HG02798 (cell line): Measurements from ENCODE around the gene NOLC1.
"Not testable (repeated sequence)": the region's sequence is repeated elsewhere in the genome, so short reads cannot be mapped to it uniquely, and the experiment has no call there.

Source experiments
- ATAC-seq: cut with Tn5 transposase; IDR thresholded peaks from one replicate; pipeline ENCODE4 v1.9.1; 2021; ENCODE audit warnings: mild to moderate bottlenecking; ENCODE audit not compliant: unreplicated experiment, poor library complexity

The NOLC1 gene

DNA sequence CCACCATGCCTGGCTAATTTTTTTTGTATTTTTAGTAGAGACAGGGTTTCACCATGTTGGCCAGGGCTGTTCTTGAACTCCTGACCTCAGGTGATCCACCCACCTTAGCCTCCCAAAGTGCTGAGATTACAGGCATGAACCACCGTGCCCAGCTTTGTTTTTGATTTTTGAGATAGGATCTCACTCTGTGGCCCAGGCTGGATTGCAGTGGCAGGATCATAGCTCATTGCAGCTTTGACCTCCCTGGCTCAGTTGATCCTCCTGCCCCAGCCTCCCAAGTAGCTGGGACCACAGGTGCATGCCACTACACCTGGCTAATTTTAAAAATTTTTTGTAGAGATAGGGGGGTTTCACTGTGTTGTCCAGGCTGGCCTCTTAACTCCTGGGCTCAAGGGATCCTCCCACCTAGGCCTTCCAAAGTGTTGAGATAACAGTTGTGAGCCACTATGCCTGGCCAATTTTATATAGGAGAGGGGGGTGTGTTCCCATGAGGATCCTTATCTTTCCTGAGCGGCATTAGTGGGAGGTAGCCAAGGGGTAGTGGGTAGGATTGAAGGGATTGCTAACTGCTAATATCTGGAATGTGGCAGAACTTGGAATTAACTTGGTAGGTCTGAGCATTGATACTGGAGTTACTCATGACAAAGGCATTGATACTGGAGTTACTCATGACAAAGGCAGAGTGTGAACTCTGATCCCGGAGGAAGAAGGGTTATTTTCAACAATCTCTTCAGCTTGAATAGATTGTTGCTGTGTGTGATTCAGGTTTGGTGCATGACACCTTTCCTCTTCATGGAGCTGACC is 1.0 kb upstream of the NOLC1 start:
- no peak for ATAC-seq

DNA sequence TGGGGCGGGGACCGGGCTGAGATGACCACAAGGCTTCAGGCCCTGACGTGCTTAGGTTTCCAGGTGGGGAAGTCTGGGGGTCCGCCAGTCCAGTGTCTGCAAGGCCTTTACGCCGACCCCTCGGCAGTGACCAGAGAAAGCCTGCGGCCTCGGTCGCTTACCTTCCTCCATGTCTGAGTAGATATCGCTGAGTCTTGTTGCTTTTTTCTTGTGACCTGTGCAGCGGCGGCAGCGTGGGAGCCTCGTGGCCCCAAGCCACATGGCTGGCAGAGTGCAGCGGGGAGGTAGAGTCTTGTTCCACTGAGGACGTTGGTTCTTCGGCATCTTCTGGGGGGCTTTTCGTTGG is 329 bp downstream of the NOLC1 start:
- ATAC-seq = peak; percentile 21

DNA sequence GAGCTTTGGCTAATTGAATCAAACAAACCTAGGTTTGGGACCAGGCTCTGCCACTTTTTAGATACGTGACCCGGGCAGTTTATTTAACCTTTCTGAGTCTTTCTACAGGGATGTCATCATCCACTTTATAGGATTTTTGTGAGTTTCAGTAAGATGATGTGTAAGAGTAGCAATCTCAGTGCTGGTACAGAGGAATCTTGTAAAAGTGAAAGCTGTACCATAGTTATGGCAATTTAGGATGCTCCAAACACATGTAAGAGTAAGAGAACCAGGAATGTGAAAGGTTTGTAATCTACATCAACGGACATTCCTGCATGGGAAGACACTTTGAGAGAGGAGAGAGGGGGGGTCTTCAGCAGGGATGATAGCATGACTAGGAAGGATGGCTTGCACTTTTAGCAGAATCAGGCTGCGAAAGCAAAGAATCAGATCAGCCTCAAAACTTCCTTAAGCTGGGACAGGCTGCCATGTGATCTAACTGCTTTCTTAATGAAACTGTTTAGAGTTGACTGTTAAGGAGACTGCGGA is 968 bp downstream of the NOLC1 start:
- ATAC-seq = no peak

DNA sequence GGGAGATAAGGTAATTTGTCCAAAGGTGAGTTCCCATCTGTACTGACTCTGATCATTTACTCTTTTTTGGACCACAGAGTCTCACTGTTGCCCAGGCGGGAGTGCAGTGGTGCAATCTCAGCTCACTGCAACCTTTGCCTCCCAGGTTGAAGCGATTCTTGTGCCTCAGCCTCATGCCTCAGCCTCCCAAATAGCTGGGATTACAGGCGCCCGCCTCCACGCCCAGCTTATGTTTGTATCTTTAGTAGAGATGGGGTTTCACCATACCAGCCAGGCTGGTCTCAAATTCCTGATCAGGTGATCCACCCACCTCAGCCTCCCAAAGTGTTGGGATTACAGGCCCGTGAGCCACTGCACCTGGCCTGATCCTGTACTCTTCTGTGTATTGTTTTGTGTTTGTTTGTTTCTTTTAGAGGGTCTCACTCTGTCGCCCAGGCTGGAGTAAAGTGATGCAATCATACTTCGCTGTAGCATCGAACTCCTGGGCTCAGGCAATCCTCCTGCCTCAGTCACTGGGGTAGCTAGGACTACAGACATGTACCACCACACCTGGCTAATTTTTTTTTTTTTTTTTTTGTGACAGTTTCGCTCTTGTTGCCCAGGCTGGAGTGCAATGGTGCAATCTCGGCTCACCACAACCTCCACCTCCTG is 2.4 kb downstream of the NOLC1 start:
- ATAC-seq = no peak

DNA sequence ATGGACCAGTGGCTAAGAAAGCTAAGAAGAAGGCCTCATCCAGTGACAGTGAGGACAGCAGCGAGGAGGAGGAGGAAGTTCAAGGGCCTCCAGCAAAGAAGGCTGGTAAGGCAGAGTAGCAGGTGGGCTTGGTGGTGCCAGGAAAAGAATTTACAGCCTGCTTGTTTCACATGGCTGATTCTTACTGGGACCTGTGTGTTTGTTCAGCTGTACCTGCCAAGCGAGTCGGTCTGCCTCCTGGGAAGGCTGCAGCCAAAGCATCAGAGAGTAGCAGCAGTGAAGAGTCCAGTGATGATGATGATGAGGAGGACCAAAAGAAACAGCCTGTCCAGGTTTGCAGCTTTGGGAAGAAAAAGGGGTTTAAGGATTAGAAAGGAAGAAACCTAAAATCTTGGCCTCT is 5.0 kb downstream of the NOLC1 start:
- ATAC-seq = no peak

DNA sequence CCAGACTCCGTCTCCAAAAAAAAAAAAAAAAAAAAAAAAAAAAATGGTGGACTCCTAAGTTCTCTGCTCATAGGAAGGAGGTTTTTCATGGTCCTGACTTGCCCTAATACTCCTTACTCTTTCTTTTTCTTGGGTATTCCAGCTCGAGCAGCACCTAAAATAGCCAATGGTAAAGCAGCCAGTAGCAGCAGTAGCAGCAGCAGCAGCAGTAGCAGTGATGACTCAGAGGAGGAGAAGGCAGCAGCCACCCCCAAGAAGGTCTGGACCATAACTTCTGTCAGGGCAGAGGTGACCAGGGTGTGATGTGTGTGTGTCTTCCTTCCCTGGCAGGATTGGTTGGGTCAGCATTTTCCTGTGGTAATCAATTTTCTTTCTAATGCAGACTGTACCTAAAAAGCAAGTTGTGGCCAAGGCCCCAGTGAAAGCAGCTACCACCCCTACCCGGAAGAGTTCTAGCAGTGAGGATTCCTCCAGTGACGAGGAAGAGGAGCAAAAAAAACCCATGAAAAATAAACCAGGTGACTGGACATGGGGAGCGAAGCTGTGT is 6.9 kb downstream of the NOLC1 start:
- ATAC-seq = no peak

DNA sequence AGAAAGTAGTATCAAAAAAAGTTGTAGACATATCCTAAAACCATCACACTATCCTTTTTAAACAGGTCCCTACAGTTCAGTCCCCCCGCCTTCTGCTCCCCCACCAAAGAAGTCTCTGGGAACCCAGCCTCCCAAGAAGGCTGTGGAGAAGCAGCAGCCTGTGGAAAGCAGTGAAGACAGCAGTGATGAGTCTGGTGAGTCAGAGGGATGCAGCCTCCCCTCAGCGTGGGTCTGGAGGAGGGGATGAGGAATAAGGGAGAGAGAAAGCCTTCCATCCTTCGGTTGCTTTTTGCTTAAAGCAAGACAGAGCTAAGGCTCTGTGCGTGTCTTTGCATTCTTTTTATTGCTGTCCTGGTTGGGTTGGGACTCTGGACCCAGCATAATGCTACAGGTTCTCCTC is 7.6 kb downstream of the NOLC1 start:
- no peak for ATAC-seq

DNA sequence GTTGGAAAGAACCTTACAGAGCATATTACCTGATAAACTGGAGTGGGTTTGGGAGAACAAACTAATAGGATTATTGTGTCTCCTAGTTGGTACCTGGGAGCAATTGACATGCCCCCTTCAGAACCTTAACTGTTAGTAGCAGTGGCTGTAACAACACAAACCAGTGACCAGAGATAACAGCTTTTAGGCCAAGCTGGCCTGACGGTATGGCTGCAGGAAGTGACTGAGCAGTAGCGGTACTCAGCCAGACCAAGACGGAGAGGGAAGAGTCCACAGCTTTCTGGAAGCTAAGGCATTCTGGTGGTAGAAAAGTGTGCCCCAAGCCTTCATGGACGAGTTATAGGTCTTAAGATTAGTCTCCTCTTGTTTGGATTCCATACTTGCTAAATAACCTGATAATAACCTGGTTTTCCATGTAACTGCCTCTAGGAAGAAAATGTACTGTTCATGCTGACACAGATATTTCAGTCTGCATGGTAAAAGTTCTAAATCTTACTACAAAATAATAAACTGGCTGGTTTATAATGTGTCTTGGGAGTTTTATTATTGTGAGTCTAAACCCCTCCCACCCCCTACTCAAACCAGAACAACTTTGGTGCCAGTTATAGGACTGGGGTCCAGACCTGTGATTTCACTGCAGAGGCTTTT is 11.3 kb downstream of the NOLC1 start:
- no peak for ATAC-seq

DNA sequence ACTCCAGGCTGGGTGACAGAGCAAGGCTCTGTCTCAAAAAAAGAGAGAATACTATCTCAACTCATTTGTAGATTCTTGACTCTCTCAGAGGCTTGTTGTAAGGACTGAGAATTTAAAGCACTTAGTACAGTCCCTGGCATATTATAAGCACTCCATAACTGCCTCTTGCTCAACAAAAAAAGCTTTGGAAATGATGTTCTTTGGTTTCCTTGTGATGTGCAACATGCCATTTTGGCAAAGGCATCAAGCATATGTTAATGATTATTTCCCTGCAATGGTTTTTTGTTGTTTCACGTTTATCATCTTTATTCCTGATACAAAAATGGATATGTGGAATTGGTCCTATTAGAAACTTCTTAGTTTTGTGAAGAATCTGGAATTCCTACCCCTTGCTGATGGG is 15.7 kb downstream of the NOLC1 start:
- no peak for ATAC-seq

DNA sequence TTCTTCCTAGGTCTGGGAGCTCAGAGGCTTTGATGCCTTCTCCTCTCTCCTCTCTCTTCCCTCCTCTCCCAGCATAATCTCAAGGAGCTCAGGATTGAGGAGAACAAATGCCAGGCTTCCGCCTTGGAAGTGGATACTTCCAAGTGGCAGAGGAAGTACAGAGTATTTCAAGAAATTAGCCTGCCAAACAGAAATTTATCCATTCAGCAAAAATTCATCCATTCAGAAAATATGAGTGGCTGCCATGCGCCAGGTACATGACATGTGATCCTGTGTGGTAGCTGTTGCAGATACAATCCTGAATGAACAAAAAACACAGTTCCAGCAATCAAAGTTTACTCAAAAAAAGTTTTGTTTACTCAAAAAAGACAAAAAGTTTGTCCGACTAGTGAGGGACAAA is 18.4 kb downstream of the NOLC1 start:
- no peak for ATAC-seq

DNA sequence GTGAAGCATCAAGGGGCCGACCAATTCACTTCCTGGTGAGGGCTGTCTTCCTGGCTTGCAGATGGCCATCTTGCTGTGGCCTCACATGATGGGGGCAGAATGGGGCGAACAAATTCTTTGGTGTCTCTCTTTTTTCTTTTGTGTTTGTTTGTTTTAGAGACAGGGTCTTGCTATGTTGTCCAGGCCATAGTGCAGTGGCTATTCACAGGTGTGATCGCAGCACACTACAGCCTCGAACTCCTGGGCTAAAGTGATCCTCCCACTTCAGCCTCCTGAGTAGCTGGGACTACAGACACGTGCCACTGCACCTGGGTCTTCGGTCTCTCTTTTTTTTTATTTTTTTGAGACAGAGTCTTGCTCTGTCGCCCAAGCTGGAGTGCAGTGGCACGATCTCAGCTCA is 20.1 kb downstream of the NOLC1 start:
- no peak for ATAC-seq

DNA sequence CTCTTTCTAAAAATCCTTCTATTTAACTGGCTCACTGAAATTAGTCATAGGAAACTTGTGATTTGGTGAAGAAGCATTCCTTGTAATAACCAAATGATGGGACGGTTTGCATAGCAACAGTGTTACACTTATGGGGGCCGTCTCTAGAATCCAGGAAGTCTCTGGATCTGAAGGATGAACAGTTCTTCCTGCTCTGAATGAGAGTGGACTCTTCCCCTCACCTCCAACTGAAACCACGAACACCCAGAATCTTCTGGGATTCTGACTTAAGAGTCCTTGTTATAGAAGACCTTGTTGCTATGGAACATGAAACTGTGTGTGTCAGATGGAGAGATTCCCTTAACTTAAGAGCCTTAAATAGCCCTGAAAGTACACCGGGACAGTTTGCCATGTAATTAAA is 23.2 kb downstream of the NOLC1 start:
- ATAC-seq = no peak

DNA sequence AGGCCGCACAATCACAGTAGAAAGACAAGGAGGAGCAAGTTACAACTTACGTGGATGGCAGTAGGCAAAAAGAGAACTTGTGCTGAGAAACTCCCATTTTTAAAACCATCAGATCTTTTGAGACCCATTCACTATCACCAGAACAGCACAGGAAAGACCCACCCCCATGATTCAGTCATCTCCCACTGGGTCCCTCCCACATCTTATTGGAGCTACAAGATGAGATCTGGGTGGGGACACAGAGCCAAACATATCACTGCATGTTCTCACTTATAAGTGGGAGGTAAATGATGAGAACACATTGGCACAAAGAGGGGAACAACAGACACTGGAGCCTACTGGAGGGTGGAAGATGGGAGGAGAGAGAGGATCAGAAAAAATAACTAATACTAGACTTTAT is 32.4 kb downstream of the NOLC1 start:
- ATAC-seq = no peak

DNA sequence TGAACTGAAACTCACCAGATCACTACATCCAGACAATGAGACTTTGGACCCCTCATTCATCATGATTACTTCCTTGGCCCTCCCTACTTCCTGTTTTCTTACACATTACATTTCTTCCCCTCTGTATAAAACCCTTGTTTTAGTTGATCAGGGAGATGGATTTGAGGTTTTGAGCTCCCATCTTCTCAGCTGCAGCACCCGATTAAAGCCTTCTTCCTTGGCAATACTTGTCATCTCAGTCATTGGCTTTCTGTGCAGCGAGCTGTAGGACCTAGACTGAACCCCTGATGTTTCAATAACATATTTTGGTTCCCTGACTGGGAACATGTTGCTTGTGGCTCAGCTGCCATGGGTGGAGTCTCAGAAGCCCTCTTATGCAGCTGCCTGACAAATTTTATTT is 33.1 kb downstream of the NOLC1 start:
- no peak for ATAC-seq

DNA sequence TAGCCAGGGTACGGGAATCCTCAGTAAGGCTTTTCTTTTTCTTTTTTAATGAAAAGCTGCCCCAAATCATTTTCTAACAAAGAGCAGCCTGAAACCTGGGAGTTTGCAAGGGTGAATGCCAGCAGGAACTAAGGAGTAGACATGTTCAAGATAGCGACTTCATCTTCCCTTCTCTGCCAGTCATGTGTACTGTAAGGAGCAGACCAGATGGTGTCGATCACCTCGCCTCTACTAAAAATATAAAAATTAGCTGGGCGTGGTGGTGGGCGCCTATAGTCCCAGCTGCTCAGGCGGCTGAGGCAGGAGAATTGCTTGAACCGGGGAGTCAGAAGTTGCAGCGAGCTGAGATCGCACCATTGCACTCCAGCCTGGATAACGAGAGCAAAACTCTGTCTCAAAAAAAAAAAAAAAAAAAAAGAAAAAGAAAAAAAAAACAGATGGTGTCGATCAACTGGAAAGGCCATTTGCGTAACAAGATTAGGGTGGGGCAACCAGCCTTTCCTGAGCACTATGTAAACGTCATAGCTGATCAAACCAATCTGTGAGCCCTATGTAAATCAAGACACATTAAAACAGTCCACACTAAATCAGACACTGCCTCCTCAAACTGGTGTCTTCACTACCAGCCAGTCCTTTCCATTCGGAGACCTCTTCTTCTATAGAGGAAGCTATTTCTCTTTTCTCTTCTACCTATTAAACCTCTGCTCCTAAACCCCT is 33.8 kb downstream of the NOLC1 start:
- no peak for ATAC-seq

DNA sequence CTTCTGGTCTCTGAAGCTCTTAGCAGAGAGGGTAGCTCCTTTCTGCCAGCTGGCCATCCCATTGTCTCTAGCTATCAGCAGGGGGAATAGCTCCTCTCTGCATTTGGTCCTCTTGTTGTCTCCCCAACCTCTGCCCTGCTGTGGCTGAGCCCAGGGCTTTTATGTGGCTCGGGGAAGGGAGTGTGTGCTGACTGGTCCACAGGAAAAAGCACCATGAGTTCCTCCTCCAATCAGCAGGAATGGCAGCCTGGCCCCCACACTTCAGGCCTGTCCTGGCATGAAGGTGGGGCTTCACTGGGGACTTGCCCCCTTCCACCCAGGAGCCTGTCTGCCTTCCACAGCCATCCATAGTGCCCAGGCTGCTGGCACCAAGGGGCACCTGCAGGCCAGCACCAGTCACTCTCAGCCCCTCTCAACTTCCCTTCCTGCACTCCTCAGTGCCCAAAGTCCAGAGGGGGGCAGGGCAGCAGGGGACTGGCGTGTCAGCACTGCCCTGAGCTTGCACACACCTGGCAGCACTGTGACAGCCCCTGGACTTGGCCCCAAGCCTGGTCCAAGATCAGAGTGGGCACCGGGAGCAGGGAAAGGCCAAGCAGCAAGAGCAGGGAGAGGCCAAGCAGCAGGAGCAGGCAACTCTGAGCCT is 36.2 kb downstream of the NOLC1 start:
- ATAC-seq = no peak

DNA sequence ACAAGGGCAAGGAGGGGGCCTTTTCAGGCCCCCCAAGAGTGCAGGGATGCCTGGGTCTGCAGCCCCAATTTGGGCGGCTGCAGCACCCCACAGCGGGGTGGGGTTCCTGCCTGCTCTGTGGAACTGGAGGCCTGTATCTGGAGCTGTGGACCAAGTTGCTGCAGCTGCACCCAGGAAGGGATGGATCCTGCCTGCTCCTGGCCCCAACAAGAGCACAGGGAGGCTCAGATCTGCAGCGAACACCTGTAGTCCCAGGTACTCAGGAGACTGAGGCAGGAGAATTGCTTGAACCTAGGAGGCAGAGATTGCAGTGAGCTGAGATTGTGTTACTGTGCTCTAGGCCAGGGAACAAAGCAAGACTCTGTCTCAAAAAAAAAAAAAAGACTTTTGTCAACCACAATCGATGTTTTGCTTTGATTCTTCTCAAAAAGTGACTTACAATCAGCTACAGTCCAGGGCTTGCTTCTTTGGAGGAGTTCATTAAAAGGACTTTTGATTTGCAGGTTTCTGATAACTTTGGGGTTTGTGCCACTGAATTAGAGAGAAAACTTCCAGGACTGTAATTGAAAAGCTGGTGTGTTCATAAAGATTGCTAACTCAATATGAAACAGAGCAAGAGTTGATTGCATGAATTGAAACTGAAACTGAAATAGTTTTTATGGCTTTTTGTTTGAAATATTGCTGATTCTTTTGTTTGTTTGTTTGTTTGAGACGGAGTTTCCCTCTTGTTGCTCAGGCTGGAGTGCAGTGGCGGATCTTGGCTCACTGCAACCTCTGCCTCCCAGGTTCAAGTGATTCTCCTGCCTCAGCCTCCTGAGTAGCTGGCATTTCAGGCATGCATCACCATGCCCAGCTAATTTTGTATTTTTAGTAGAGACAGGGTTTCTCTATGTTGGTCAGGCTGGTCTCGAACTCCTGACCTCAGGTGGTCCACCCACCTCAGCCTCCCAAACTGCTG is 37.0 kb downstream of the NOLC1 start:
- not testable (repeated sequence) for ATAC-seq

DNA sequence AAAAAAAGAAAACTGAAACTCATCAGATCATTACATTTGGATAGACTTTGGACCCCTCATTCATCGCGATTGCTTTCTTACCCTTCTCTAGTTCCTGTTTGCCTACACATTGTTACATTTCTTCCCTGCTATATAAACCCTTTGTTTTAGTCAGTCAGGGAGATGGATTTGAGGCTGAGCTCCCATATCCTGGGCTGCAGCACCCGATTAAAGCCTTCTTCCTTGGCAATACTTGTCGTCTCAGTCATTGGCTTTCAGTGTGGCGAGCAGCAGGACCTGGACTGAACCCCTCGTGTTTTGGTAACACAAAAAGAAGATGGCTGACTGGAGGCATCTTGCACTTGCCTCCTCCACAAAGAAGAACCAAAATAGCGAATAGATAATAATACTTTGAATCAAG is 39.8 kb downstream of the NOLC1 start:
- no peak for ATAC-seq

DNA sequence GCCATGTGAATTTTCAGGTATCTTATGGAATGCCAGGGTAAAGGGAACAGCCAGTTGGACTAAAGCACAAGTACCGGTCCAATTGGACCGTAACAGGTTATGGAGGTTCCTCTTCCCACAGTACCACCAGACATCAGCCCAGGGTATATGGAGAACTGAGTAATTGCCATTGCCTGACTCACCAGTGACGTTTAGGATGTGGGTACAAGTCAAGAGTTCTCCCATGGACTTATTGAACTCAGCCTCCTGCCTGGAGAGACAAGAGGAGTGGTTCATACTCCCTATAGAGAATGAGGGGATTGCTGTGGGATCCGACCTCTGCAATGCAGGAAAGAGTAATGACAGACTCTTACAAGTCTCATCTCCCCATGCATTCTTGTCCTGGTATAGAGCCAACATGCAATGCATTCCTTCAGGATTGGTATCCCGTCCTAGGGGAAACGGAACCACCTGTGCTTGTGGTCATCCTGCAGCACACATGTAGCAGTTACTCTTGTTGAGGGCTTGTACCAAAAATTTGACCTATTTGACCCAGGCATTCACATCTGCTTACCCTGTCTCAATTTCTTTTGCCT is 43.2 kb downstream of the NOLC1 start:
- no peak for ATAC-seq
